NOMO-1 treated with dmso at 0.1 percent for 144 hours (cell line): ENCODE data around the gene ENTHD1.
"Not testable (repeated sequence)": the region's sequence is repeated elsewhere in the genome, so short reads cannot be mapped to it uniquely, and the experiment has no call there.

Experiments used
- DNase-seq: peaks from one replicate; lab custom pipeline; 2025; ENCODE audit not compliant: unreplicated experiment; lab: John Stamatoyannopoulos, UW

ENTHD1 gene

GRCh38 chr22:39900306-39901227 is 7.0 kb upstream of the ENTHD1 start, which contains the start of gene GRAP2:
Gene GRAP2 (plus strand): TSS chr22:39901084. CDS start chr22:39947107, 46,023 bp downstream.
- peak; percentile 74 for DNase-seq

- DNase-seq, result peak; percentile 93
These were observed 5.4 kb upstream of the ENTHD1 start for GRCh38 chr22:39898997-39899396.

- peak; percentile 8 for DNase-seq
These were observed 4.3 kb upstream of the ENTHD1 start for GRCh38 chr22:39897841-39898240.

- no peak for DNase-seq
These were observed 2.9 kb upstream of the ENTHD1 start for GRCh38 chr22:39896313-39896996.

GRCh38 chr22:39895682-39896081 is 2.1 kb upstream of the ENTHD1 start:
- DNase-seq, result no peak

GRCh38 chr22:39894554-39895092 is 1.1 kb upstream of the ENTHD1 start:
- DNase-seq, result no peak

- not testable (repeated sequence) for DNase-seq
These were observed 3.6 kb downstream of the ENTHD1 start for GRCh38 chr22:39889924-39890323.

- DNase-seq, result no peak
These were observed 10.5 kb downstream of the ENTHD1 start for GRCh38 chr22:39883057-39883456.

- DNase-seq, result no peak
These were observed 12.8 kb downstream of the ENTHD1 start for GRCh38 chr22:39880722-39881121.

GRCh38 chr22:39877079-39877845 is 16.3 kb downstream of the ENTHD1 start:
- DNase-seq, result no peak

- DNase-seq, result not testable (repeated sequence)
These were observed 18.2 kb downstream of the ENTHD1 start for GRCh38 chr22:39875176-39875885.

- no peak for DNase-seq
These were observed 19.6 kb downstream of the ENTHD1 start for GRCh38 chr22:39873965-39874364.

- no peak for DNase-seq
These were observed 21.0 kb downstream of the ENTHD1 start for GRCh38 chr22:39872548-39872947.

GRCh38 chr22:39871008-39871798 is 22.4 kb downstream of the ENTHD1 start:
- DNase-seq, result no peak

- DNase-seq, result not testable (repeated sequence)
These were observed 23.8 kb downstream of the ENTHD1 start for GRCh38 chr22:39869797-39870196.

- no peak for DNase-seq
These were observed 24.8 kb downstream of the ENTHD1 start for GRCh38 chr22:39868741-39869140.

- DNase-seq, result peak; percentile 17
These were observed 33.5 kb downstream of the ENTHD1 start for GRCh38 chr22:39859903-39860588.

- DNase-seq, result no peak
These were observed 37.0 kb downstream of the ENTHD1 start for GRCh38 chr22:39856588-39856987.

GRCh38 chr22:39852799-39853198 is 40.8 kb downstream of the ENTHD1 start:
- DNase-seq, result no peak
